A549 (cell line): ENCODE measurements around the gene SNX20. TPM values are rescaled to one million over a fixed set of nuclear protein-coding genes. Genes with fewer than 3 reads are reported as not detected.

Experiments
- ATAC-seq, 2 experiments: fragments of 200-7000 bp in 1 of 2; fragments of >200 bp in 1 of 2; cut with Nextera tagmentation in 1 of 2; cut with Tn5 transposase in 1 of 2; 3 replicates each; pipeline versions ENCODE4 v1.8.0 to v1.9.1; 2018 to 2020; ENCODE audit warnings: mild to moderate bottlenecking in 1 of 2, moderate library complexity in 1 of 2
- CTCF ChIA-PET: fragments of 300-600 bp; sonication (Branson Sonifier 250); formaldehyde crosslinking; extraction: SDS; loops from one replicate; lab custom pipeline; 2021; ENCODE audit warnings: antibody characterized with exemption, inconsistent platforms; lab: Yijun Ruan, JAX
- POLR2A ChIA-PET: fragments of 350-600 bp; formaldehyde crosslinking; extraction: SDS; loops from one replicate; lab custom pipeline; 2021; ENCODE audit warnings: antibody characterized with exemption, inconsistent platforms; lab: Yijun Ruan, JAX
- DNase-seq, 2 experiments: peaks; one replicate each; pipeline versions ENCODE4 v3.0.0 to v3.0.0-alpha.2; 2011 to 2016; ENCODE audit warnings: low read depth in 1 of 2, low spot score in 1 of 2
- FAIRE-seq: peaks from 2 replicates; lab custom pipeline; 2011; peaks lifted over from hg19 to GRCh38; lab: Jason Lieb, UNC
- H3K27ac ChIP-seq, 2 experiments: fragments of >200 bp; sonication (Bioruptor Twin); formaldehyde crosslinking; 3 replicates each; pipeline ENCODE4 v1.5.1; 2016 to 2017
- H3K4me1 ChIP-seq: fragments of >200 bp; sonication (Bioruptor Twin); formaldehyde crosslinking; 3 replicates; pipeline ENCODE4 v1.6.1; 2016
- H3K4me2 ChIP-seq: fragments of >200 bp; sonication (Bioruptor Twin); formaldehyde crosslinking; 3 replicates; pipeline ENCODE4 v1.6.1; 2016
- H3K4me3 ChIP-seq: fragments of >200 bp; sonication (Bioruptor Twin); formaldehyde crosslinking; 3 replicates; pipeline ENCODE4 v1.5.1; 2016
- H3K9me3 ChIP-seq: fragments of >200 bp; sonication (Bioruptor Twin); formaldehyde crosslinking; 3 replicates; pipeline ENCODE4 v1.6.1; 2016
- EHF ChIP-seq: fragments of 250-450 bp; sonication (Bioruptor Pico); IDR thresholded peaks from 2 replicates; pipeline ENCODE4 v1.5.0; 2020; ENCODE audit warnings: mild to moderate bottlenecking
- EHMT2 ChIP-seq: fragments of 200-600 bp; sonication (generic); IDR thresholded peaks from 2 replicates; pipeline ENCODE4 v1.6.1; 2016; ENCODE audit warnings: antibody characterized with exemption, low read depth, mild to moderate bottlenecking, moderate library complexity
- FOSB ChIP-seq: fragments of 250-450 bp; sonication (Bioruptor Pico); IDR thresholded peaks from 2 replicates; pipeline ENCODE4 v1.5.0; 2020; ENCODE audit warnings: mild to moderate bottlenecking, moderate library complexity
- GATA3 ChIP-seq: IDR thresholded peaks from 2 replicates; pipeline ENCODE4 v1.6.1; 2012; ENCODE audit warnings: borderline replicate concordance
- HEYL ChIP-seq: fragments of 250-450 bp; sonication (Bioruptor Pico); IDR thresholded peaks from 2 replicates; pipeline ENCODE4 v1.8.0; 2021; ENCODE audit warnings: mild to moderate bottlenecking, moderate library complexity
- HOXA7 ChIP-seq: fragments of 250-450 bp; sonication (Bioruptor Pico); IDR thresholded peaks from 2 replicates; pipeline ENCODE4 v1.5.0; 2020; ENCODE audit warnings: mild to moderate bottlenecking, moderate library complexity
- HOXB13 ChIP-seq: fragments of 250-450 bp; sonication (Bioruptor Pico); IDR thresholded peaks from 2 replicates; pipeline ENCODE4 v1.5.0; 2020; ENCODE audit warnings: low read depth, mild to moderate bottlenecking, moderate library complexity
- KDM1A ChIP-seq: fragments of 200-600 bp; sonication (generic); IDR thresholded peaks from 2 replicates; pipeline ENCODE4 v1.6.1; 2016; ENCODE audit warnings: low read depth, mild to moderate bottlenecking
- KDM5A ChIP-seq: fragments of 200-600 bp; sonication (generic); IDR thresholded peaks from 2 replicates; pipeline ENCODE4 v1.6.1; 2016; ENCODE audit warnings: antibody characterized with exemption, mild to moderate bottlenecking
- MAFK ChIP-seq: fragments of 450-650 bp; IDR thresholded peaks from 2 replicates; pipeline ENCODE4 v1.6.1; 2014; ENCODE audit not compliant: partially characterized antibody
- MYC ChIP-seq: IDR thresholded peaks from 2 replicates; pipeline ENCODE4 v1.6.1; 2012; ENCODE audit warnings: mild to moderate bottlenecking, inconsistent platforms, low read length, improper control_type of control experiment, borderline replicate concordance
- NPAS2 ChIP-seq: fragments of 250-450 bp; sonication (Bioruptor Pico); IDR thresholded peaks from 2 replicates; pipeline ENCODE4 v1.8.0; 2022; ENCODE audit warnings: mild to moderate bottlenecking, moderate library complexity, borderline replicate concordance
- PHF8 ChIP-seq: fragments of 200-600 bp; sonication (generic); IDR thresholded peaks from 2 replicates; pipeline ENCODE4 v1.6.1; 2016; ENCODE audit warnings: low read depth, mild to moderate bottlenecking, antibody characterized with exemption, moderate library complexity, borderline replicate concordance
- ZFP36 ChIP-seq: fragments of 450-650 bp; IDR thresholded peaks from 2 replicates; pipeline ENCODE4 v1.6.1; 2014; ENCODE audit warnings: borderline replicate concordance; ENCODE audit not compliant: partially characterized antibody
- ZNF302 ChIP-seq: fragments of 250-450 bp; sonication (Bioruptor Pico); IDR thresholded peaks from 2 replicates; pipeline ENCODE4 v1.9.0; 2021; ENCODE audit warnings: inconsistent platforms, mild to moderate bottlenecking, moderate library complexity
- ZSCAN20 ChIP-seq: fragments of 250-450 bp; sonication (Bioruptor Pico); IDR thresholded peaks from 2 replicates; pipeline ENCODE4 v1.8.0; 2022; ENCODE audit warnings: mild to moderate bottlenecking, moderate library complexity
- WGBS: methylation state at CpG from one replicate; pipeline ENCODE4 v1.1.6; 2017; ENCODE audit errors: missing lambda C conversion rate; 5-methylcytosine and 5-hydroxymethylcytosine counted together
- polyA plus RNA-seq, 4 experiments: library from polyadenylated mRNA; depleted of rRNA in 3 of 4; stranded (reverse); fragments of >200 nt; fragmentation: RNase III in 1 of 4; extraction: RNeasy Plus Mini Kit Qiagen cat#74134 plus additional on column Dnase treatment in 1 of 4; gene quantifications; 2 replicates in 3 of 4; 3 replicates in 1 of 4; pipeline ENCODE4 v1.2.3, GENCODE V29; 2011 to 2017
- TF ChIP-seq, protein P1 (sequence below): fragments of 150-350 bp; IDR thresholded peaks from 2 replicates; pipeline ENCODE4 v1.6.1; 2014; ENCODE audit warnings: low read depth, mild to moderate bottlenecking, low read length
- TF ChIP-seq, protein P2 (sequence below): fragments of 450-650 bp; IDR thresholded peaks from 2 replicates; pipeline ENCODE4 v1.6.1; 2014; ENCODE audit warnings: antibody characterized with exemption

Gene SNX20
- polyA plus RNA-seq, 2 of the 4 experiments (the other 2 are of a cell fraction) = not detected

DNA sequence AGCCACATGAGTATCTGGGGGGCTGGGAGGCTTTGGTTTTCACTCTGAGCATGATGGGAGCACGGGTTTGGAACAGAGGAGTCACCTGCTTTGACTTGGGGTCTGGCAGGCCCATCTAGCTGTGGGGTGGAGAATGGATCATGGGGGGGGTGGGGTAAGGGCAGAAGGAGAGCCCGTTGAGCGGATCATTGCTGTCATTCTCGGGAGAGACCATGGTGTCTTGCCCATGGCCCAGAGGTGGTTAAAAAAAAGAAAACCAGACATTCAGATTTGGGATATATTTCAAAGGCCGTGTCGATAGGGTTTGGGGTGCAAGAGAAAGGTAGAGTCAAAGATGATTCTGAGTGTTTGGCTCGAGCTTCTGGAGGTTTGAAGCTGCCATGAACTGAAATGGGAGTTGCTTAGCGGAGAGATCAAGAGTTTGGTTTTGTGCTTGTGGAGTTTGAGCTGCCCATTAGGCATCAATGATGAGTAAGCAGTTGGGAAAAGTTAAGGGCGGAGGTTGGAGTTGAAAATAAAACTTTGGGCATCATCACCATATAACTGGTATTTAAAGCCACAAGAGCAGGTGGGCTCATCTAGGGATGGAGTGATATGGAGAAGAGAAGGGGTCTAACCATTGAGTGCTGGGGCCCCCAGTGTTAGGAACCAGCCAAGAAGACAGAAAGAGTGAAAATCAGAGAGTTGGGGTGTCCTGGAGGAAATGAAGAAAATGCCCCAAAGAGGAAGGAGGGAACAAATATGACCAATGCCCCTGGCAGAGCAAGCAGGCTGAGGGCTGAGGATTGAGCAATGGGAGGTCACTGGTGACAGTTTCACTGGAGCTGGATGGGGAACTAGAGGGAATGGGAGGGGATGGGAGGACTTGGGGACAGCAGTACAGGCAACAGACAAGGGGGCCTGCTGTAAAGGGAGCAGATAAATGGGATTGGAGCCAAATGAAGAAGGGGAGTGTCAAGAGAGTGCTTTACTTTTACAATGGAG is 14.2 kb upstream of the SNX20 start:
- TF ChIP-seq KDM1A = no peak
- TF ChIP-seq GATA3 = no peak
- no peak for TF ChIP-seq MYC
- TF ChIP-seq NPAS2 = no peak
- no peak for TF ChIP-seq HOXA7 (CRISPR knock-in tag)
- TF ChIP-seq FOSB = no peak
- no peak for TF ChIP-seq EHF (CRISPR knock-in tag)
- no peak for TF ChIP-seq MAFK
- TF ChIP-seq EHMT2 = no peak
- TF ChIP-seq ZNF302 (CRISPR knock-in tag) = no peak
- no peak for TF ChIP-seq KDM5A
- TF ChIP-seq, protein P1, sequence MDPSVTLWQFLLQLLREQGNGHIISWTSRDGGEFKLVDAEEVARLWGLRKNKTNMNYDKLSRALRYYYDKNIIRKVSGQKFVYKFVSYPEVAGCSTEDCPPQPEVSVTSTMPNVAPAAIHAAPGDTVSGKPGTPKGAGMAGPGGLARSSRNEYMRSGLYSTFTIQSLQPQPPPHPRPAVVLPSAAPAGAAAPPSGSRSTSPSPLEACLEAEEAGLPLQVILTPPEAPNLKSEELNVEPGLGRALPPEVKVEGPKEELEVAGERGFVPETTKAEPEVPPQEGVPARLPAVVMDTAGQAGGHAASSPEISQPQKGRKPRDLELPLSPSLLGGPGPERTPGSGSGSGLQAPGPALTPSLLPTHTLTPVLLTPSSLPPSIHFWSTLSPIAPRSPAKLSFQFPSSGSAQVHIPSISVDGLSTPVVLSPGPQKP = no peak
- no peak for TF ChIP-seq ZSCAN20 (CRISPR knock-in tag)
- no peak for TF ChIP-seq ZFP36
- no peak for TF ChIP-seq HEYL (CRISPR knock-in tag)
- 0 out of 3 replicates have a peak, but pooled peaks cover 5% of the 10 kb centered on the region for H3K4me1 ChIP-seq
- DNase-seq = no peak
- ATAC-seq = no peak
- no peak for FAIRE-seq
- ChIA-PET POLR2A (no interaction called here), CTCF (interaction anchor here (6.3 kb wide), 1 partner anchor 30 kb away, joined by 21 read pairs; no protein-coding TSS in a partner anchor)
- H3K4me2 ChIP-seq = no peak overlapping the region
- H3K9me3 ChIP-seq = no peaks in the 10 kb centered on the region
- no peak overlapping the region for H3K27ac ChIP-seq
- H3K4me3 ChIP-seq = no peak overlapping the region
- WGBS = 73% methylated on average over 9 of the region's 9 CpGs

DNA sequence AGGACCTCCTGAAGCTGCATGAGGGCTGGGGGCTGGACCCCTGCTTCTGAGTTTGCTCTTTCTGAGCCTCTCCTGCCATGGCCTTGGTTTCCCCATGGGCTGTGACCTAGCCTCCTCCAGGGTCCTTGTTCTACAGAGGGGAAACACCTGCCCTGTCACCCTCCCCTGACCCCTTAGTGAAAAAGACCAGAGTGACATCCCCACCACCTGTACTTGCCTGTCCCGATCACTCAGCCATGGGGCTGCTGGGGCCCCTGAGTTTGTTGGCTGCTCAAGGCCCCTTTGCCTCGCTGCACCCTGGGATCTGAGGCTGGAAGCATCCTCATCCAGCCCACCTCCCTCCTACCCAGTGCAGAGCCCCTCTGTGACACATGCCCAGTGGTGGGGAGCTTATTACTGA is 13.1 kb upstream of the SNX20 start:
- POLR2A ChIA-PET = no interaction called here
- FAIRE-seq (no peak), ATAC-seq (no peak), DNase-seq (no peak)
- CTCF ChIA-PET = no interaction called here
- Histone ChIP-seq H3K27ac (no peak overlapping the region), H3K4me2 (no peak overlapping the region), H3K4me3 (no peak overlapping the region), H3K9me3 (no peaks in the 10 kb centered on the region), H3K4me1 (0 out of 3 replicates have a peak, but pooled peaks cover 5% of the 10 kb centered on the region)
- TF ChIP-seq, protein P2, sequence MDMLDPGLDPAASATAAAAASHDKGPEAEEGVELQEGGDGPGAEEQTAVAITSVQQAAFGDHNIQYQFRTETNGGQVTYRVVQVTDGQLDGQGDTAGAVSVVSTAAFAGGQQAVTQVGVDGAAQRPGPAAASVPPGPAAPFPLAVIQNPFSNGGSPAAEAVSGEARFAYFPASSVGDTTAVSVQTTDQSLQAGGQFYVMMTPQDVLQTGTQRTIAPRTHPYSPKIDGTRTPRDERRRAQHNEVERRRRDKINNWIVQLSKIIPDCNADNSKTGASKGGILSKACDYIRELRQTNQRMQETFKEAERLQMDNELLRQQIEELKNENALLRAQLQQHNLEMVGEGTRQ = no peak
- 90% methylated on average over 2 of the region's 2 CpGs for WGBS

DNA sequence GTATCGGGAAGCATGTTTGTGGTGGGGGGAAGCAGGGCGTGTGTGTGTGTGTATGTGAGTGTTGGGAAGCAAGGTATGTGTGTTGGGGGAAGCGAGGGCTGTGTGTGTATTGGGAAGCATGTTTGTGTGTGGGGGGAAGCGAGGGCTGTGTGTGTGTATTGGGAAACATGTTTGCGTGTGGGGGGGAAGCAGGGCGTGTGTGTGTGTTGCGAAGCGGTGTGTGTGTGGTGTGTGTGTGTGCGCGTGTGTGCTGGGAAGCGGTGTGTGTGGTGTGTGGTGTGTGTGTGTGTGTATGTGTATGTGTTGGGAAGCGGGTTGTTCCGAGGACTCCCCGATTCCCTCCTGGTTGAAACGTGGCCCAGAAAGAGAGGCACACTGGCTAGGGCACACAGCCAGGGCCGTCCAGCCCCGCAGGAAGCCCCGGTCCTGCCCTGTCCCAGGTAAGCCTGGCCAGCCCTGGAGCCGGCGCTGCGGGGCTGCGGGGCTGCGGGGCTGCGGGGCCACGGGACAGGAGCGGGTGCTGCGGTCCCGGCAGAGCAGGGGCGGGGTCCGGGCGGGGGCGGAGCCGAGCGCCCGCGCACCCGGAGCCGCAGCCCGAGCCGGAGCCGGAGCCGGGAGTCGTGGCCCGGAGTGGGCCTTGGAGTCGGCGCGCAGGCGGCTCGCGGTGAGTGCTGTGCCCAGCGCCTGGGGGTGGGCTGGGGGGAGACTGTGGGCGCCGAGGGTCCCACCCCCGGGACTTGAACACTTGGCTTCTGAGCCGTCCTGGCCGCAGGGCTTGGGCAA is 12.1 kb upstream of the SNX20 start, which contains the start of gene NOD2:
Gene NOD2, plus strand, starts transcription at position 608 of the 783 bp plus-strand sequence. CDS start 5,890 bp downstream, outside the sequence.
- ATAC-seq (peak; percentile 70 to 80), FAIRE-seq (no peak), DNase-seq (peak; percentile 10 to 51)
- 25% methylated on average over 36 of the region's 56 CpGs for WGBS
- Histone ChIP-seq H3K9me3 (no peaks in the 10 kb centered on the region), H3K27ac (peak within 1 kb of the TSS; percentile 36 to 70; a peak in 4 of 6 replicates), H3K4me2 (peak within 1 kb of the TSS; percentile 97), H3K4me1 (0 out of 3 replicates have a peak, but pooled peaks cover 5% of the 10 kb centered on the region), H3K4me3 (peak within 1 kb of the TSS; percentile 46)
- TF ChIP-seq PHF8 (no peak), HOXB13 (CRISPR knock-in tag) (no peak)
- ChIA-PET POLR2A (no interaction called here), CTCF (no interaction called here)
